Inflammatory macrophage treated with lipopolysaccharide for 1 hour (primary cell): ENCODE results near the gene MSL1.

Source experiments
- DNase-seq, 2 donors: peaks; one replicate each; pipeline ENCODE4 v3.0.0-alpha.2; 2020 to 2022

MSL1 gene

GRCh38 chr17:40177275-40177874 lies 55.6 kb downstream of the MSL1 start, which contains the start of gene RAPGEFL1:
Gene RAPGEFL1, plus strand, starts transcription at chr17:40177470. Its CDS starts 392 bp downstream, at chr17:40177862.
- peak; percentile 80 to 90 for DNase-seq

GRCh38 chr17:40178021-40178601 lies 56.3 kb downstream of the MSL1 start:
- no peak for DNase-seq

GRCh38 chr17:40178660-40179059 lies 56.9 kb downstream of the MSL1 start:
- DNase-seq, result no peak

- no peak for DNase-seq
Observed at GRCh38 chr17:40179923-40180659, 58.3 kb downstream of the MSL1 start.

GRCh38 chr17:40180694-40181093 lies 58.9 kb downstream of the MSL1 start:
- DNase-seq, result no peak

GRCh38 chr17:40181205-40181604 lies 59.4 kb downstream of the MSL1 start:
- no peak for DNase-seq

- DNase-seq, result no peak
Observed at GRCh38 chr17:40182606-40183005, 60.8 kb downstream of the MSL1 start.
